Thymus (tissue), 14 donors: ENCODE measurements around the gene CCDC120. TPM values are rescaled to one million over a fixed set of nuclear protein-coding genes. Genes with fewer than 3 reads are reported as not detected.
A peak's percentile ranks its signal among the peaks of the same experiment; 100 is the strongest.

Experiments used
- DNase-seq, 9 donors: peaks; one replicate each; pipeline ENCODE4 v3.0.0-alpha.2; 2013; ENCODE audit warnings: low spot score in 9 of 9, low read depth in 6 of 9, missing footprints in 1 of 9
- H3K27ac ChIP-seq, 2 donors: one replicate each; pipeline ENCODE4 v1.5.1; 2013; ENCODE audit warnings: control low read depth in 1 of 2, low read depth in 1 of 2, low read length in 1 of 2, mild to moderate bottlenecking in 1 of 2, moderate library complexity in 1 of 2
- H3K27me3 ChIP-seq, 2 donors: one replicate each; pipeline ENCODE4 v1.5.1; 2013; ENCODE audit warnings: low read length in 1 of 2; ENCODE audit not compliant: control insufficient read depth in 2 of 2, insufficient read depth in 1 of 2
- H3K36me3 ChIP-seq, 2 donors: one replicate each; pipeline ENCODE4 v1.5.1; 2013; ENCODE audit warnings: low read length in 1 of 2, mild to moderate bottlenecking in 1 of 2, moderate library complexity in 1 of 2; ENCODE audit not compliant: control insufficient read depth in 2 of 2, insufficient read depth in 2 of 2
- H3K4me1 ChIP-seq, 2 donors: one replicate each; pipeline ENCODE4 v1.5.1; 2013; ENCODE audit warnings: low read length in 2 of 2; ENCODE audit not compliant: control insufficient read depth in 2 of 2, insufficient read depth in 2 of 2
- H3K4me3 ChIP-seq, 2 donors: one replicate each; pipeline ENCODE4 v1.5.1; 2013; ENCODE audit warnings: low read length in 2 of 2, control low read depth in 1 of 2, mild to moderate bottlenecking in 1 of 2
- H3K9me3 ChIP-seq, 2 donors: one replicate each; pipeline ENCODE4 v1.5.1; 2013; ENCODE audit warnings: low read length in 1 of 2, mild to moderate bottlenecking in 1 of 2; ENCODE audit not compliant: control insufficient read depth in 2 of 2, insufficient read depth in 1 of 2
- WGBS: extraction: QIAGEN DNeasy Blood & Tissue Kit; methylation state at CpG from one replicate; pipeline ENCODE4 v1.1.7; 2013; 5-methylcytosine and 5-hydroxymethylcytosine counted together
- long read RNA-seq, 10 donors: transcript quantifications; one replicate each; lab custom pipeline, GENCODE V29; 2026
- polyA plus RNA-seq: library from polyadenylated mRNA; stranded (reverse); fragments of 200-250 nt; gene quantifications from one replicate; pipeline ENCODE4 v1.2.3, GENCODE V29; 2013
- total RNA-seq: library from RNA; stranded (reverse); fragments of 120-200 nt; gene quantifications from one replicate; pipeline ENCODE4 v1.2.4, GENCODE V29; 2013
- donor health status: healthy.

Gene CCDC120, protein sequence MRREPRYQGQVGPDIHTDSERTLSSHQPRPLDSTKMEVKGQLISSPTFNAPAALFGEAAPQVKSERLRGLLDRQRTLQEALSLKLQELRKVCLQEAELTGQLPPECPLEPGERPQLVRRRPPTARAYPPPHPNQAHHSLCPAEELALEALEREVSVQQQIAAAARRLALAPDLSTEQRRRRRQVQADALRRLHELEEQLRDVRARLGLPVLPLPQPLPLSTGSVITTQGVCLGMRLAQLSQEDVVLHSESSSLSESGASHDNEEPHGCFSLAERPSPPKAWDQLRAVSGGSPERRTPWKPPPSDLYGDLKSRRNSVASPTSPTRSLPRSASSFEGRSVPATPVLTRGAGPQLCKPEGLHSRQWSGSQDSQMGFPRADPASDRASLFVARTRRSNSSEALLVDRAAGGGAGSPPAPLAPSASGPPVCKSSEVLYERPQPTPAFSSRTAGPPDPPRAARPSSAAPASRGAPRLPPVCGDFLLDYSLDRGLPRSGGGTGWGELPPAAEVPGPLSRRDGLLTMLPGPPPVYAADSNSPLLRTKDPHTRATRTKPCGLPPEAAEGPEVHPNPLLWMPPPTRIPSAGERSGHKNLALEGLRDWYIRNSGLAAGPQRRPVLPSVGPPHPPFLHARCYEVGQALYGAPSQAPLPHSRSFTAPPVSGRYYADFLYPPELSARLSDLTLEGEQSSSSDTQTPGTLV
- total RNA-seq (0.71 TPM), polyA plus RNA-seq (4.4 TPM)
- long read RNA-seq, donor 1, result 0 reads
- long read RNA-seq, donor 2, transcript CCDC120-208 (1 exons, 2,953 nt), result major isoform, 5 of 6 reads
- long read RNA-seq, donor 2, partial matches to known transcripts, result 0 of 6 reads
- long read RNA-seq, donor 2, other reads (novel, unspliced or antisense), result 0 of 6 reads
- long read RNA-seq, donor 3, transcript CCDC120-208 (1 exons, 2,953 nt), result major isoform, 7 of 7 reads
- long read RNA-seq, donor 3, partial matches to known transcripts, result 0 of 7 reads
- long read RNA-seq, donor 3, other reads (novel, unspliced or antisense), result 0 of 7 reads
- long read RNA-seq, donor 4, partial matches to known transcripts, result 0 of 1 reads
- long read RNA-seq, donor 4, other reads (novel, unspliced or antisense), result 0 of 1 reads
- long read RNA-seq, donor 5, partial matches to known transcripts, result 0 of 6 reads
- long read RNA-seq, donor 5, other reads (novel, unspliced or antisense), result 0 of 6 reads
- long read RNA-seq, donor 6, partial matches to known transcripts, result 0 of 4 reads
- long read RNA-seq, donor 6, other reads (novel, unspliced or antisense), result 0 of 4 reads
- long read RNA-seq, donor 7, transcript CCDC120-208 (1 exons, 2,953 nt), result major isoform, 6 of 6 reads
- long read RNA-seq, donor 7, partial matches to known transcripts, result 0 of 6 reads
- long read RNA-seq, donor 7, other reads (novel, unspliced or antisense), result 0 of 6 reads
- long read RNA-seq, donor 8, partial matches to known transcripts, result 0 of 4 reads
- long read RNA-seq, donor 8, other reads (novel, unspliced or antisense), result 0 of 4 reads
- long read RNA-seq, donor 9, partial matches to known transcripts, result 0 of 1 reads
- long read RNA-seq, donor 9, other reads (novel, unspliced or antisense), result 0 of 1 reads
- long read RNA-seq, donor 10, partial matches to known transcripts, result 0 of 5 reads
- long read RNA-seq, donor 10, other reads (novel, unspliced or antisense), result 0 of 5 reads

GRCh38 chrX:49058794-49059193, at the start of gene CCDC120:
Gene CCDC120, plus strand, starts transcription at chrX:49058999. Its CDS starts 3,043 bp downstream, at chrX:49062042.
- DNase-seq, result no peak
- WGBS, result 92% methylated on average over 5 of the region's 5 CpGs
- Histone ChIP-seq H3K27me3 (no peaks in the 10 kb centered on the region), H3K4me1 (peaks cover 5 to 13% of the 10 kb centered on the region in 2 donors), H3K27ac (no peak within 1 kb of the TSS), H3K36me3 (peaks cover 4 to 7% of the 10 kb centered on the region in 2 donors), H3K9me3 (no peaks in the 10 kb centered on the region), H3K4me3 (no peak within 1 kb of the TSS)

- WGBS, result 100% methylated on average over 2 of the region's 2 CpGs
- no peaks in the 10 kb centered on the region for H3K9me3 ChIP-seq
- no peaks in the 10 kb centered on the region for H3K4me1 ChIP-seq
- no peak for DNase-seq
- no peak overlapping the region for H3K27ac ChIP-seq
- no peak overlapping the region for H3K4me3 ChIP-seq
- no peaks in the 10 kb centered on the region for H3K36me3 ChIP-seq
- no peaks in the 10 kb centered on the region for H3K27me3 ChIP-seq
Observed at GRCh38 chrX:49019050-49019449, 39.7 kb upstream of the CCDC120 start.

DNA sequence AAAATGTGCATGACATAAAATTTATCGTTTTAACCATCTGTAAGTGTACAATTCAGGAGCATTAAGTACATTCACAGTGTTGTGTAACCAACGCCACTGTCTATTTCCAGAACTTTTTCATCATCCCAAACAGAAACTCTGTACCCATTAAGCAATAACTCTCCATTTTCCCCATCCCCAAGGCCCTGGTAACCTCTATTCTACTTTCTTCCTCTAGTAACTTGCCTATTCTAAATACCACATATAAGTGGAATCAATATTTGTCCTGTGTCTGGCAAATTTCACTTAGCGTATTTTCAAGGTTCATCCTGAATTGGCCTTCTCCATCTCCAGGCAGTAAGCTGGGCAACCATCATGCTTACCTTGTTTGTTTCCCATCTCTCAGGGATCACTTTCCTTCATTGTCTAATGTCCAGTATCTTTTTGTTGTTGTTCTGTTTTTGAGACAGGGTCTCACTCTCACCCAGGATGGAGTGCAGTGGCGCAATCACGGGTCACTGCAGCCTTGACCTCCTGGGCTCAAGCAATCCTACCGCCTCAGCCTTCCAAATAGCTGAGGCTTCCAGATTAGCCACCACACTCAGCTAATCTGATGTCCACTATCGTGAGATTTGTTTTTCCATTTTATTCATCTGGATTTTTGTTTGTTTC, 39.1 kb upstream of the CCDC120 start:
- no peak overlapping the region for H3K4me3 ChIP-seq
- DNase-seq, result no peak
- H3K27me3 ChIP-seq, result no peaks in the 10 kb centered on the region
- WGBS, result 94% methylated on average over 7 of the region's 7 CpGs
- H3K27ac ChIP-seq, result no peak overlapping the region
- no peaks in the 10 kb centered on the region for H3K4me1 ChIP-seq
- H3K36me3 ChIP-seq, result no peaks in the 10 kb centered on the region
- H3K9me3 ChIP-seq, result peaks cover 0 to 3% of the 10 kb centered on the region in 2 donors

DNA sequence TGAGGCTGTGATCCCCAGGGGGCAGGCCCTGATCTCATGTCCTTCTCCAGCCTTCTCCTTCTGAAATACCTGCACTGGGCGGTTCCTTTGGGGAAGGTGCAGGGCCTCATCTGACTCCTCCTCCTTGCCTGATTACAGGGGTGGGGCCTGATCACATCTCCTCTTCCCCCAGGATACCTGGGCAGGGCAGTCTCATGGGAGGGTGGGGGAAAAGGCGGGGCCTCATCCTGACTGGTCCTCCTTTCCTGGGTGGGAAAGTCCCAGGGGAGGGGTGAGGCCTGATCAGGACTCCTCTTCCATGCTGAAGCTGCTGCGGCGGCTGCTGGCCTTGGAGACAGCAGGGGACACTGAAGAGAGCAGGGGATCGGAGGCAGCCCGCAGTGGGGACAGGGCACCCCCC, 28.9 kb upstream of the CCDC120 start:
- no peaks in the 10 kb centered on the region for H3K9me3 ChIP-seq
- peaks cover 0 to 19% of the 10 kb centered on the region in 2 donors for H3K36me3 ChIP-seq
- 100% methylated on average over 6 of the region's 6 CpGs for WGBS
- no peak overlapping the region for H3K4me3 ChIP-seq
- no peak overlapping the region for H3K27ac ChIP-seq
- DNase-seq, result no peak
- H3K27me3 ChIP-seq, result no peaks in the 10 kb centered on the region
- no peaks in the 10 kb centered on the region for H3K4me1 ChIP-seq

GRCh38 chrX:49030283-49030682, 28.5 kb upstream of the CCDC120 start:
- Histone ChIP-seq H3K9me3 (no peaks in the 10 kb centered on the region), H3K4me3 (no peak overlapping the region), H3K4me1 (no peaks in the 10 kb centered on the region), H3K27me3 (no peaks in the 10 kb centered on the region), H3K27ac (no peak overlapping the region), H3K36me3 (peaks cover 0 to 19% of the 10 kb centered on the region in 2 donors)
- no peak for DNase-seq
- WGBS, result 94% methylated on average over 6 of the region's 6 CpGs

- Histone ChIP-seq H3K27me3 (no peaks in the 10 kb centered on the region), H3K4me1 (peaks cover 0 to 20% of the 10 kb centered on the region in 2 donors), H3K9me3 (peaks cover 0 to 4% of the 10 kb centered on the region in 2 donors), H3K4me3 (no peak overlapping the region), H3K27ac (no peak overlapping the region), H3K36me3 (peaks cover 10 to 28% of the 10 kb centered on the region in 2 donors)
- DNase-seq, result no peak
- WGBS, result 99% methylated on average over 15 of the region's 15 CpGs
Observed at GRCh38 chrX:49037883-49038475, 20.8 kb upstream of the CCDC120 start.

GRCh38 chrX:49039598-49040375, 19.0 kb upstream of the CCDC120 start:
- H3K9me3 ChIP-seq, result peaks cover 0 to 13% of the 10 kb centered on the region in 2 donors
- H3K27ac ChIP-seq, result peak overlapping the region; percentile 31 to 47
- peaks cover 0 to 26% of the 10 kb centered on the region in 2 donors for H3K4me1 ChIP-seq
- H3K4me3 ChIP-seq, result no peak overlapping the region
- 10% methylated on average over 9 of the region's 9 CpGs for WGBS
- peak in 4 of 9 donors; percentile 32 to 59 (median 34) for DNase-seq
- H3K36me3 ChIP-seq, result peaks cover 10 to 14% of the 10 kb centered on the region in 2 donors
- no peaks in the 10 kb centered on the region for H3K27me3 ChIP-seq
